BLaER1 (cell line): ENCODE results near the gene RNASE4.
"Not testable (repeated sequence)": the region's sequence is repeated elsewhere in the genome, so short reads cannot be mapped to it uniquely, and the experiment has no call there.

Experiments used
- H3K27ac ChIP-seq: shearing (Covaris generic); formaldehyde crosslinking; 2 replicates; pipeline ENCODE4 v1.8.1; 2022
- H3K27me3 ChIP-seq: shearing (Covaris generic); formaldehyde crosslinking; 2 replicates; pipeline ENCODE4 v1.8.1; 2022
- H3K36me3 ChIP-seq: shearing (Covaris generic); formaldehyde crosslinking; 2 replicates; pipeline ENCODE4 v1.8.1; 2022
- H3K4me1 ChIP-seq: shearing (Covaris generic); formaldehyde crosslinking; 2 replicates; pipeline ENCODE4 v1.8.1; 2022
- H3K4me2 ChIP-seq: shearing (Covaris generic); formaldehyde crosslinking; 2 replicates; pipeline ENCODE4 v1.8.1; 2022
- H3K4me3 ChIP-seq: shearing (Covaris generic); formaldehyde crosslinking; 2 replicates; pipeline ENCODE4 v1.8.1; 2022
- H3K9ac ChIP-seq: shearing (Covaris generic); formaldehyde crosslinking; 2 replicates; pipeline ENCODE4 v1.8.1; 2022
- H3K9me3 ChIP-seq: shearing (Covaris generic); formaldehyde crosslinking; 2 replicates; pipeline ENCODE4 v1.8.1; 2022
- H4K20me1 ChIP-seq: shearing (Covaris generic); formaldehyde crosslinking; 2 replicates; pipeline ENCODE4 v1.8.1; 2022
- Cebpa-rat ChIP-seq: shearing (Covaris generic); IDR thresholded peaks from 2 replicates; pipeline ENCODE4 v1.8.1; 2022

Gene RNASE4

GRCh38 chr14:20733684-20734429, 49.5 kb downstream of the RNASE4 start:
- H3K36me3 ChIP-seq: no peaks in the 10 kb centered on the region
- H3K4me1 ChIP-seq: no peaks in the 10 kb centered on the region
- no peak overlapping the region for H3K4me2 ChIP-seq
- no peak overlapping the region for H3K27ac ChIP-seq
- no peak overlapping the region for H3K9ac ChIP-seq
- no peak overlapping the region for H3K4me3 ChIP-seq
- no peaks in the 10 kb centered on the region for H4K20me1 ChIP-seq
- no peak for TF ChIP-seq Cebpa-rat
- H3K27me3 ChIP-seq: no peaks in the 10 kb centered on the region
- no peaks in the 10 kb centered on the region for H3K9me3 ChIP-seq

- Histone ChIP-seq H3K4me1 (no peaks in the 10 kb centered on the region), H3K27ac (no peak overlapping the region), H3K9ac (no peak overlapping the region), H3K36me3 (no peaks in the 10 kb centered on the region), H3K9me3 (no peaks in the 10 kb centered on the region), H3K4me3 (no peak overlapping the region), H3K27me3 (no peaks in the 10 kb centered on the region), H4K20me1 (no peaks in the 10 kb centered on the region), H3K4me2 (no peak overlapping the region)
- TF ChIP-seq Cebpa-rat: no peak
Observed at GRCh38 chr14:20734430-20734806, 50.1 kb downstream of the RNASE4 start.

GRCh38 chr14:20738292-20738691, 53.9 kb downstream of the RNASE4 start:
- H3K4me1 ChIP-seq, H3K36me3 ChIP-seq, H3K27me3 ChIP-seq, H3K9ac ChIP-seq, H4K20me1 ChIP-seq, H3K27ac ChIP-seq, H3K4me3 ChIP-seq, H3K4me2 ChIP-seq, H3K9me3 ChIP-seq: not testable (repeated sequence)

GRCh38 chr14:20742132-20742531, 57.8 kb downstream of the RNASE4 start:
- Histone ChIP-seq H3K4me1 (no peaks in the 10 kb centered on the region), H3K27me3 (no peaks in the 10 kb centered on the region), H4K20me1 (no peaks in the 10 kb centered on the region), H3K36me3 (no peaks in the 10 kb centered on the region), H3K4me2 (no peak overlapping the region), H3K9me3 (no peaks in the 10 kb centered on the region), H3K27ac (no peak overlapping the region), H3K9ac (no peak overlapping the region), H3K4me3 (no peak overlapping the region)
- no peak for TF ChIP-seq Cebpa-rat

- Histone ChIP-seq H3K4me2 (no peak overlapping the region), H3K9me3 (no peaks in the 10 kb centered on the region), H3K9ac (no peak overlapping the region), H3K36me3 (no peaks in the 10 kb centered on the region), H3K4me1 (no peaks in the 10 kb centered on the region), H4K20me1 (no peaks in the 10 kb centered on the region), H3K27ac (no peak overlapping the region), H3K27me3 (no peaks in the 10 kb centered on the region), H3K4me3 (no peak overlapping the region)
- no peak for TF ChIP-seq Cebpa-rat
Observed at GRCh38 chr14:20743556-20743955, 59.2 kb downstream of the RNASE4 start.

- no peak for TF ChIP-seq Cebpa-rat
- Histone ChIP-seq H3K4me3 (no peak within 1 kb of the TSS), H3K27me3 (no peaks in the 10 kb centered on the region), H3K27ac (no peak within 1 kb of the TSS), H3K9ac (no peak within 1 kb of the TSS), H3K4me2 (no peak within 1 kb of the TSS), H3K36me3 (no peaks in the 10 kb centered on the region), H3K9me3 (no peaks in the 10 kb centered on the region), H4K20me1 (no peaks in the 10 kb centered on the region), H3K4me1 (no peaks in the 10 kb centered on the region)
Observed at GRCh38 chr14:20745571-20746358, 61.4 kb downstream of the RNASE4 start, which contains the start of gene EDDM3A. EDDM3A (plus strand) TSS chr14:20745887; CDS start chr14:20747581, 1,694 bp downstream.

GRCh38 chr14:20746566-20746965, 62.2 kb downstream of the RNASE4 start:
- peaks cover 5% of the 10 kb centered on the region for H3K9me3 ChIP-seq
- H3K4me2 ChIP-seq: no peak overlapping the region
- no peaks in the 10 kb centered on the region for H3K36me3 ChIP-seq
- H3K27me3 ChIP-seq: no peaks in the 10 kb centered on the region
- no peak overlapping the region for H3K9ac ChIP-seq
- H3K4me1 ChIP-seq: no peaks in the 10 kb centered on the region
- no peaks in the 10 kb centered on the region for H4K20me1 ChIP-seq
- no peak overlapping the region for H3K4me3 ChIP-seq
- no peak overlapping the region for H3K27ac ChIP-seq
- no peak for TF ChIP-seq Cebpa-rat

GRCh38 chr14:20748439-20748838, 64.1 kb downstream of the RNASE4 start:
- Histone ChIP-seq H3K9me3 (peaks cover 24% of the 10 kb centered on the region), H3K4me1 (no peaks in the 10 kb centered on the region), H3K27me3 (no peaks in the 10 kb centered on the region), H3K4me2 (no peak overlapping the region), H4K20me1 (no peaks in the 10 kb centered on the region), H3K27ac (no peak overlapping the region), H3K4me3 (no peak overlapping the region), H3K9ac (no peak overlapping the region), H3K36me3 (no peaks in the 10 kb centered on the region)
- no peak for TF ChIP-seq Cebpa-rat

- no peak overlapping the region for H3K4me2 ChIP-seq
- H3K27me3 ChIP-seq: no peaks in the 10 kb centered on the region
- no peak overlapping the region for H3K9ac ChIP-seq
- no peaks in the 10 kb centered on the region for H3K36me3 ChIP-seq
- no peaks in the 10 kb centered on the region for H3K4me1 ChIP-seq
- peaks cover 25% of the 10 kb centered on the region for H3K9me3 ChIP-seq
- no peaks in the 10 kb centered on the region for H4K20me1 ChIP-seq
- no peak for TF ChIP-seq Cebpa-rat
- H3K4me3 ChIP-seq: no peak overlapping the region
- no peak overlapping the region for H3K27ac ChIP-seq
Observed at GRCh38 chr14:20750194-20750593, 65.8 kb downstream of the RNASE4 start.
